Activated CD4-positive, alpha-beta T cell treated with anti-CD3 and anti-CD28 coated beads for 4 hours (primary cell): ENCODE data around the gene PROM1.

Experiments
- DNase-seq, 2 donors: peaks; one replicate each; pipeline ENCODE4 v3.0.0-alpha.2; 2020

The PROM1 gene

DNA sequence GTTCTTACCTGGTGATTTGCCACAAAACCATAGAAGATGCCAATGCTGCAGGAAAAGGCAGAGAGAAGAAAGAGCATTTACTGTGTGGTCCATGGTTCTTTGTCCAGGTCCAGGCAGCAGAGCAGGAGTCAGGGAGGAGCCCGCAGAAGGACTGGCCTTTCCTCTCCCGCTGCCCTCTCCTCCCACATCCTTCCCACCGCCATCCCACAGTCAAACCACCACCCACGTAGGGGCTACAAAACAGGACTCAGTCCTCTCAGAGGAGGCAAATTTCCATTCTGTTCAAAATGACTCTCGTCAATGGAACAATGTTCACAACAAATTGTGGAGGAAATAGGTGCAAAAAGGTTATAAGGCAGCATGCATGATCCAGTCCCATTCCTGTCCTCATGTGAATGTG lies 58.6 kb downstream of the PROM1 start:
- no peak for DNase-seq

DNA sequence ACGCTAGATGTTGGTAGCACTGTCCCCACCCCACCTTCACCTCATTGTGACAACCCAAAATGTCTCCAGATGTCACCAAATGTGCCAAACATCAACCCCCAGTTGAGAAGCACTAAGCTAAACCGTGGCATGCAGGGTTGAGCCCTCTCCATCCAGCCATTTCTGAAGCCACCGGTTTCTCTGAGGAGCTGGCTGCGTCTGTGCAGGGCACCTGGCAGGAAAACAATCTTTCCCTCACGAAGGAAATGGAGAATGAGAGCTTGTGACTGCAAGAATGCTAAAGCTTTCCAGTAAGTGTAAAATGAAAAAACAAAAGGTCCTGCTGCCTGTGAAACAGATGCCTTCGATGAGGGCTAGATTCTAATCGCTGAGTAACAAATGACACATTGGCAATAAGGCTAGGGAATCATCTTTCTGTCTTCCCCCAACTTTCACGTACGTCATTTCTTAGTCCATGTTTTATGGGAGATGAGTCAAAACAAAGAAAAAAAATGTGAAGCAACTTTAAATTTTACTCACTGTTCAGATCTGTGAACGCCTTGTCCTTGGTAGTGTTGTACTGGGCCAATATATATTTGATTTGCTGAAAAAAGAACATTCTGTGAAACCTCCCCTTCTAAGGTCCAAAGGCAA lies 59.9 kb downstream of the PROM1 start:
- no peak for DNase-seq

DNA sequence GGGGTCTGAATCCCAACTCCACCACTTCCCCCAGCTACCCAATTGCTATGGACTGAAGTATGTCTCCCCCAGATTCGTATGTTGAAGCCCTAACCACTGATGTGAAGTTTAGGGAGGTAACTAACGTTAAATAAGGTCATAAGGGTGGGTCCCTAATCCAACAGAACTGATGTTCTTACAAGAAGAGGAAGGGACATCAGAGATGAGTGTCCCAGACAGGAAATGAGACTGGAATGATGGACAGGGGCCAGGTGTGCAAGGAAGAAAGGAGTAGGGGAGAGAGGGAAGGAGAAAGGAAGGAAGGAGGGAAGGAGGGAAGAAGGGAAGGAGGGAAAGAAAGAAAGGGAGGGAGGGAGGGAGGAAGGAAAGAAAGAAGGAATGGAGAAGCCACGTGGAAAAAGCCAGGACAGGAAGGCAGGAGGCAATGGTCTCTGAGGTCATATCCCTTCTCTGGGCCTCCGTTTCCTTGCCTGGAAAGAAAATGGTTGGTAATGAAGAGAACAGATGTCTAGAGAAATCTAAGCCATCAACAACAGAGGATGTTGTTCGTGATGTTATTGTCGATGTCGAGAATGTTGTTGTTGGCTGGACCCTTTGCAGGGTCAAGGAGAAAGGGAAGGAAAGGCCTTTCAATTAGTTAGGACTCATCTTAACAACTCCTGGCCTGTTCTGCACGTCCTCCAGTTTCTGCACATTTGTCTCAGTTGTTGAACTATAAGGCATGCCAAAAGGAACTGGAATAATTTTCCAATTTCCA lies 61.8 kb downstream of the PROM1 start:
- no peak for DNase-seq

DNA sequence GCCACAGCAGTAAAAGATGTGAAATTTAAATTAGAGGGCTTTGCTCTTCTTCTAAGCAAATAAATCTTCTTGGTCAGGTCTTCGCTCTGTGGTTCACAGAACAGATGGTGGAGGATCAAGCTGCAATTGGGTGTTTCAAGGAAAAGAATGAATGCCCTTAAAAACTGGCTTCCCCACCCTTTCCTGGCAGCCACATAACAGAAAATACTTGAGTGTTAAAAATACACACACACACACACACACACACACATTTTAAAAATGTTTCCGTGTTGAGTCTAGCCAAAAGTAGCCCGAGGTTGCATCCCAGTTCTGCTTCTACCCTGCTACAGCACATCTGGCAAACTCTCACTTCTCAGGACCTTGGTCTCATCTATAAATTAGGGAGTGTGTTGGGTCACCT lies 64.2 kb downstream of the PROM1 start:
- no peak for DNase-seq

DNA sequence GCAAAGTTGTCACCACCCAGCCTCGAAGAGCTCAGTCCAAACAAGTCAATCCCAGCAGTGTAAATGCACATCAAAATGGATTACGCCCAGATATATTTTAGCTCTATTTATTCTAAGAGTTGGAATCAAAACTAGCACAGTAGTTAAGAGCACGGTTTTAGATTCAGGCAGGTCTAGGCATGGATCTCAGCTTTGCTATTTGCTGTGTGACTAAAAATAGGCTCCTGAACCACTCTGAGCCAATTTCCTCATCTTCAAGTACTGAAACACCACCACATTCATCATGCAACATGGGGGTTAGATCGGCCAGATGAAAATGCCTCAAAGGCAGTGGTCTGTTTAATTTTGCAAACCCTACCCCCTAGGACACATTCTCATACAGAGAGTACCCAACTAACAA lies 65.0 kb downstream of the PROM1 start:
- DNase-seq = no peak

DNA sequence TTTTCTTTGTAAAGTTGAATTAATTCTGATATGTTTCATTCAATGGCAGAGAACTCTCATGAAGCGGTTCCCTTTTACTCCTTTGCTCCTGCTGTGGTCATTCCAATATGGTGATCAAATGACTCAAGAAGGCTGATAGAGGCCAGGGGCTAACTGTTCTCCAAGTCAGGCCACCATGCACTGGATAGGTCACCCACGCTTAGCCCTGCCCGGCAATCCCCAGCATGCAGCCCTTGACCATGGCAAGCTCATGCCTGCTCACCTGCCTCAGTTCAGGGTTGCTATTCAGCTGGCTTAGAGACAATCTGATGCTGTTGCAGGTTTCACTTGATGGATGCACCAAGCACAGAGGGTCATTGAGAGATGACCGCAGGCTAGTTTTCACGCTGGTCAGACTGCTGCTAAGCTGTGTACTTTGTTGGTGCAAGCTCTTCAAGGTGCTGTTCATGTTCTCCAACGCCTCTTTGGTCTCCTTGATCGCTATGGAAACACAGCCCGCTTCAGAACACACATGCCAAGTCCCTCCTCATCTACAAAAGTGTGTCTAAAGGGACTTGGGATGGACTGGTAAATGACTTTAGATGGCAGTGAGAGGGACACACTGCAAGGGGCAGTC lies 65.7 kb downstream of the PROM1 start:
- DNase-seq = no peak

DNA sequence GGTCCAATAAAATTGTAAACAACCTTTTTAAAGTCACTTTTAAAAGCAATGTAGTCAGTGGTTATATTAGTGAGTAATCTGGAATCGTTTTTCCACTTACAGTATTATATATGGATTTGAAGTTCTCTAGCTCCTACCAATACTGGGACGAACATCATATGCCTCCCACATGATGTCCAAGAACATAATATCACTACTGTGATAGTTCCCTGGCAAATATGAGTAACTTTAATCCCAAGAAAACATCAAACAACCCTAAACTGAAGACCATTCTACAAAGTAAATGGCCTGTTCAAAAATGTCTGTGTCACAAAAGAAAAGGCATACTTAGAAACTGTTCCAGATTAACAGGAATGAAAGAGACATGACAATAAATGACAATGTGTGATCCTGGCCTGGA lies 67.3 kb downstream of the PROM1 start:
- no peak for DNase-seq

DNA sequence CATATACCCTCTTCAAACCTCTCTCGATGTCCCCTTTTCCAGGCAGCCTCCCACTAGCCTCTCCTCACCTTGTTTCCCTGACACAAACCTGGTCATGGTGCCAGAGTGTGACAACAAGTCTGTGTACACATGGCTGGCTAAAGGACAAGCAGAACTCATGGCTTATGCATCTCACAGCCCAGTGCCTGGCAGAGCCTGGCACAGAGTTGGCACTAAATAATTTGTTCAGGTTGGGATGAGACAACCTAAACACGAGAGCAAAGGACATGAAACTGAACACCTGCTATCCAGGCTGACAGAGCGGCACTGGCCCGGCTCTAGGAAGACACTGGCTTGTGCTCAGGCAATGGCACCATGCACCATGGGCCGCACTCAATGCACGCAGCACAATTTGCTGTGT lies 72.7 kb downstream of the PROM1 start:
- no peak for DNase-seq

DNA sequence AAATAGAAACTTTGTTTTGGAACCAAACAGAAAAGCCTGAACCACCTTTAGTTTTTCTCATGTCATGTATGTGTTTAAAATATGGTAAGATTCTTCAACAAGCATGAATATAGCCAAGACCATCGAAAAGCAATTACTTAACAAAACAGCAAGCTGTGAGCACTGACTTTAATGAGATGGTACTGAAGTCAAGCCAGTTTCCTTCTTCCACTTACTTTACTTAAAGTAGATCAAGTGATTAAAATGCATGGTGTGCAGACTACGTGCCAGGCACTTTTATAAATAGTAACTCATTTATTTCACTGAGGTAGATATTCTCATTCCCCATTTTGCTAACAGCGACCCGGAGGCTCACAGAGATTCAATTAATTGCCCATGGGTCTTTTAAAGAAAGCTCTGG lies 74.7 kb downstream of the PROM1 start:
- DNase-seq = no peak

DNA sequence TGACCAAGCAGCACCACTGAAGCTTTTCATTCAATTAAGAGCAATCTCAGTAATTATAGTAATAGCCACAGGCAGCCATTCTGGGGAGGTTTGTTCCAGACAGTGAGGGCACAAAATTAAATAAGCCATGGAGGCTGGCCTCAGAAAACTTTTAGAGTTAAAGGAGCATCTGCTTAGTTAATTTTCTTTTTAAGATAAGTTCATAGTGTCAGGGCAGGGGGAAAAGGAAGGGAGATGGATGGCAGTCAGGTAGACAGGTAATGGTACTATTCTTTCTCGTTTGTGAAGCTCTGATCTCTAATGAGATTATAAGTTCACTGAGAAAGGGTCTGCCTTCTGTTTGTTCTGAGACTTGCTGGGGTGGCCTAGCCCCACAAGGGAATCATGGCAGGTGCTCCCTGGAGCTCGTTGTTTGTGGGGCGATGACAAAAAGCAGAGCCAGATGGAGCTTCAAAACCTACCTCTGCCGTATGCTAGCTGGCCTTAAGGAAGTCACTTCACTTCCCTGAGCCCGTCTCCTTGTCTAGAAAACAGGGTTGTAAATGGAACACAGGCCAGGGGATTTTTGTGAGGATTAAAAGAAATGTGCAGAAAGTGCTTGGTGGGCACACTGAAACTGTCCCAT lies 76.2 kb downstream of the PROM1 start:
- DNase-seq = no peak

DNA sequence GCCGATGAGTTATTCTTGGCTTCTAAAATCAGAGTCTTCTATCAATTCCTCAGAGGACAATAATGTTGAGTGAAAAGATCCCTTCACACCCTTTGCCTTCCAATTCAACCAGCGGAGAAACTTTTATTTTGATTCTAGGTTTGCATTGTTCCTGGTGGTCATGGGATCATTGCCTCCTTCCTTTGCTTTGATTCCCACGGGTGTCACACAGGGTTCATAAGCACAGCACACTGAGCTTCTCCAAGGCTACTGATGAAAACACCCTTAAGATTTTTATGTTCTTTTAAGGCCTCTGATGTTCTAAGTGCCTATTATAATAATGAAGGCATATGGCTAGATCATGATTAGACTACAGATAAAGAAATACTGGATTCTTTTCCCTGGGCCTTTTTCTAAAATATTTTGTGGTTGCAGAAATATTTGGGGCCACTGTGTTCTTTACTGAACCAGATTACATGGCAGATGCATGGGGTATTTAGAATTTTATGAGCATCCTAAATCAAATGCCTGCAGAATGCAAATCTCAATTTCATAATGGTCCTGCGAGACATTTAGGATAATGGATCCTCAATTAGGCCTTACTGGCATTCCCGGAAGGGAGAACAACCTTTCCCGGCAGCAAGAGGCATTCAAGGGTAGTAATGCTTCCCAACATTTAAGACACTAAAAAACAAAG lies 76.9 kb downstream of the PROM1 start:
- no peak for DNase-seq

DNA sequence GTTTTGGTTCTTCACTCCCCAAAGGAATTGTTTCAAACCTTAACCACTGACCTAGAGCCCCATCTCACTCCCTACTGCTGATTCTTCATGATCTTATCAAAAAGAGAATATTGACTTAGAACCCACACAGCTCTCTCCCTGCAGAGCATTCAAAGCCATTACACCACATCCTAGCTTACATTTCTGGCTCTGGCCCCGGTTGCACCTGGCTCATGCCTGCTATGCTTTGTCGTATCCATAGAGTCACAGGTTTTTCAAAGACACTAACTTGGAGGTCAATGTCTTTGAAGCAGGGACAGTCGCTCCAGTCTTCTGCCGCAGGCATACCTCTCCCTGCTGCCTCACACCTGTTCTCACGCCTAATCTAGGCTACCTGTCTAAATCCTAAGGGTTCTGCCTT lies 78.1 kb downstream of the PROM1 start:
- DNase-seq = no peak

DNA sequence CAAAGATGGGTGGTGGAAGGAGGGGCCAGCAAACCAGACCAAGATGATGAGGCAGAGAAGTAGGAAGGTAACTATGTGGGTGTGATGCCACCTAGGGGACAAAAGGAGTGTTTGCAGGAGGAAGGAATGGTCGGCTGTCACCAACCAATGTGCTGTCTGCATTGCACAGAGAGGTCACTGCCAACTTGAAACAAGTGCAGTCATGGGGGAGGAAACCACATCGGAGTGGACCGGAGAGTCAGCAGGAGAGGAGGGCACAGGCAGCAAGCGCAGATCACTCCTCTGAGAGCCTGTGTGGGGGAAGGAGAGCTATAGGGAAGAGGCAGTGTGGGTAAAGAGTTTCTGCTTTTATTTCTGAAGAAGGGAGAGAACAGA lies 82.4 kb downstream of the PROM1 start:
- peak; percentile 14 to 37 for DNase-seq

DNA sequence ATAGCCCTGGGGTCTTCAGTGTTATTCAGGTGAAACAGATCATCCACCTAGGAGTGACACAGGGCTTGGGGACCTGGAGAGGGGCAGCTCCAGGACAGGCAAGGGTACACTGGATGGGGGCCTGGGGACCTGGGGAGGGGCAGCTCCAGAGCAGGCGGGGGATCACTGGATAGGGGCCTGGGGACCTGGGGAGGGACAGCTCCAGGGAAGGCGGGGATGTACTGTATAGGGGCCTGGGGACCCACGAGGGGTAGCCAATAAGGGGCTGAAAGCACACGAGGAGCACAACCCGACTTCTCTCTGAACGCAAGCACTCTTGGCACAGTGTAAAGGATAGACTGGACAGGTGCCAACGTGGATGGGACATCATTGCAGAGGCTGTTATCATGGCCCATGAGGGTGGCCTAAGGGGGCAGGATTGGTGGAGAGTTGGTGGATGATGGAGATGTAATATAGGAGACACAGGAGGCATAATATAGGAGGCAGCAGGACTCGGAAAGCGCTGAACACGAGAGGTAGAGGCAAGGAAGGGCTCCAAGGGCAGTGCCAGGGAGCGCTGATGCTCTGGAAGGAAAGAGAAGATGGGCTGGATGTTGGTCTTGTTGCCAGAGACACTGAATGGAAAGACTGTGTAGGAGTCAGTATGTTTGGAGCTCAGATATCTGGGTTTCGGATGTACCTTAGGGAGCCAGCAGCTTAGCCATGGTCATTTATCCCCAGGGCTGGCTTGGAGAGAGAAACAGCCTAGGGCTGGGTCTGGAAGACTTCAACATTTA lies 82.9 kb downstream of the PROM1 start:
- no peak for DNase-seq

DNA sequence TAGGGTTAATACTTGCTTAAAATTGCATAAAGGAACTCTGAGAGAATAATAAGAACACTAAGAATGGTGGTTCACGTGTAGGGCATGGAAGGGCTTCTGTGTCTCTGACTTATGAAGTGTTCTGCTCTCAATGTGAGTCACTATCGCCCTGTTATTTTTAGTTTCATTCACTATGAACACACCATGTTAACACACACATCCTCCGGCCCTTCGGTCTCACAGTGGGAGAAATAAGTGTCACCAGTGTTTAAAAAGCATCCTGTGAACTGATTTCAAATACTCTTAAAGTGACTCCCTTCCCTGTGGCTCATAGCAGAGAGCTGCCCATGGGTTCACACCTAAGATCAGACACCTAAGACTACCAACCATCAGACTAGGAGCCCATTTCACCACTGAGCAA lies 87.0 kb downstream of the PROM1 start:
- DNase-seq = no peak

DNA sequence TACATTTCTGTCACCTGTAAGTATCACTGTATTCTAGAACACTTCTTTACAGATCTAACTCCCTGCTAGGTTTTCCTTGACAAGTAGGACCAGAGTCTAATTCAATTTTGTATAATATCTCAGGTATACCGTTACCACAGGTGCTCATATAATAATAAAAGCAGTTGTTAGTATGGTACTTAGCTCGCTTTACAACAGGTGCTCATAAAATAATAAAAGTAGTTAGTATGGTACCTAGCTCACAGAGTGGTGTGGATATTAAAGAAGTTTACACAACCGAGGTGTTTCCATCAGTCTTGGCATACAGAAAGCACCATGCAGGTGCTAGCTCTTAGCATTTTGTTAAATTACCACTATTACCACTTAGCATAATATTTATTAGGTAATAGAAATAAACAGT lies 88.0 kb downstream of the PROM1 start:
- no peak for DNase-seq

DNA sequence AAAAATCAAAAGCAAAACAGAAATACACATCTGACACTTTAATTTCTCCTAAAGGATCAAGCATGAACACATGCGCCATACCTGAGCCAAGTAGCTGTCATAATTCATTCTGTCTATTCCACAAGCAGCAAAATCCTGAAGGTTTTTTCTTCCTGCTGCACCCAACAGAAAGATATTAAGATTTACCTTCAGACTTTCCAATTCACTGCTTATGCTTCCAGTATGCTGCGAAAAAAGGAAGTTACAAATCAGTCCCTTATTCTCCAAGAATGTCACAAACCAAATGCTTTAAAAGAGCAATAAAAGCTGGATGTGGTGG lies 91.7 kb downstream of the PROM1 start:
- no peak for DNase-seq

DNA sequence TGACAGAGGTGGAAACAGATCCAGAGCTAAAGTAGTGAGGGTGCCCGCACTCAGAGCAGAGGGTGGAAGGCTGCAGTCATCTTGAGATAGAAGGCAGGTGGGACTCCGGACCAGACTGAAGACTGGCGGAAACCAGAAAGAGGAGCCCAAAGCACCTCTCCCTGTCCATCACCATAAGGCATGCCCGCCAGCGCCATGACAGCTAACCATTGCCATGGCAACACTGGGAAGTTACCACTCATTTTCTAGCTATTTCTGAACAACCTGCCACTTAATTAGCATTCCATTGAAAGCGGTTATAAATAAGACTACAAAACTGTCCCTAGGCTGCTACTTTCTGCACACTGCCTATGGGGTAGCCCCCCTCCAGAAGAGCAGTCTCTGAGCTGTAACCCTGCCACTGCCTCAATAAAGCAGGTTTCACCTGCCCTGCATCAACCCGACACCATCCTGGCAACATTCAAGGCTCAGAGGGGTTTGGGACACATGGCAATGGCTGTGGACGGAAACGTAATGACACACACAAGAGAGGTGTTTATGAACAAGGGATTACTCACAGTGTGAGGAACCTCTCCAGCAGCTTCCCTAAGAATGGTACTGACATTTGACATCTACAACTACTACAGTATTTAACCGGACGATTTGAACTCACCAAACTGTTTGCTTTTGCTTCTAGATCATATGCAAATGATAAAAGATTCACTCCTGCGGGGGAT lies 93.1 kb downstream of the PROM1 start:
- no peak for DNase-seq

DNA sequence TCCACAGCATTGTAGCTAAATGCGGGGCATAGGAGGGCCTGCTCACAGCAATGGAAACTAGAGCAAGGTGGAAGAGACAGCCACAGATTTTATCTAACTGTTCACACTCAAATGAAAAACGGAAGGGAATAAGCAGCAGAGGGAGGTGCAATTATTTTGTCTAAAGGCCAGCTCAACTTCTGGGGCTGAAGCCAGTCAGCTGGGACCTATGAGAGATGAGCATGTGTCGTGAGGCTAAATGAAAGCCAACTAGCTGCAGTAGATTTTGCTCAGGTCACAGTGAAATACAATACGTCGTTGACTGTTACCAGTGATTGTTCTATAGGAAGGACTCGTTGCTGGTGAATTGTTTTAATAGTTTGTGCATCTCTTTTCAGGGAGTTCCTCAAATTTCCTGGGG lies 94.4 kb downstream of the PROM1 start:
- no peak for DNase-seq

DNA sequence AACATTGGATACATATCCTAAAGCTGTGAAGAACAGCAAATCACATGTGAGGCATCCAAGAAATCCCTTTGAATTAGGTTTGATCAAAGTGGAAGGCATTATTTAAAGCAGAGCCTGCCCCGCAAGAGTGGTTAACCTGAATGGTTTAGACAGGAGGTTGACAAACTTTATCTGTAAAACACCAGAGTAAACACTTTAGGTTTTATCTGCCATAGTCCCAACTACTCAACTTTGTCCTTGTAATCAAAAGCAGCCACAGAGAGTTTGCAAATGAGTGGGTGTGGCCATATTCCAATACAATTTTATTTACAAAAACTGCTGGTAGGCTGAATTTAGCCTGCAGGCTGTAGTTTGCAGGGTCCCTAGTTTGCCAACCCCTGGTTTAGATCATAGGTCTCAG lies 95.6 kb downstream of the PROM1 start:
- no peak for DNase-seq

DNA sequence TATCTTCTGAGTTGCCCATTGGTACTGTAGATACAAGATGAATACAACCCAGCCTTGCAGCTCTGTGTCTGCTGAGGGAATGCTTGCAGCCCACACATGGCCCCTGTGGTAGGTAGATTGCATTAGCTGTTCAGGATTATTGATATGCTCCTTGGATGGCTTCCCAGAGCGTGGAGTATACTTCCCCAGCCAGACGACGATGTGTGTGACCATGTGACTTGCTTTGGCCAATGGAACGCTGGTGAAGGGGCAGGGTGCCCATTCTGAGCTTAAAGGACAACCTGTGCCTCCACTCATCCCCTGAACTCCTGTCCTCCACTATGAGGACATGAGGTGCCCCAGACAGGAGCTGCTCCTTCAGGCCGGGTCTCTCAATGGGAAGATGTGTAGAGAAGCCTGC lies 96.9 kb downstream of the PROM1 start:
- DNase-seq = no peak

DNA sequence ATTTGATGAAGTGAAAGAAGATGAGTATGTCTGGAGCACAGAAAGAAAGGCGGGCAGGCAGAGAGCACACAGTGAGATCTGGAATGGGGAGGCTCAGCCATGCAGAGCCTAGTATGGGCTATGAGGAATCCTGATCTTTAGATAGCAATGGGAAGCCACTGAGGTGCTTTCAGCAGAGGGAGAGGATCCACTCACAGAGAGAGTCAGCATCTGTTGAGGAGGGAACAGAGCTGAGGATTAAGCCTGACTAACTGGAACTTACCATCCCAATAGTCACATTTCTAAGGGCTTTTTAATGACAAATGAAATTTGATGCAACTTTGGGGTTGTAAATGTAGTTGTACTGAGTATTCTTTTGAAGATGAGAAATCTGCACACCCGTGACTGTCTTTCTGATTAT lies 100.2 kb downstream of the PROM1 start:
- DNase-seq = no peak
